GM12891 (cell line): ENCODE results near the gene FBXL3.

ENCODE experiments used
- PAX5 ChIP-seq: IDR thresholded peaks from 2 replicates; pipeline ENCODE4 v1.6.1; 2011; ENCODE audit warnings: low read length, moderate library complexity, mild to moderate bottlenecking; ENCODE audit not compliant: insufficient read depth, severe bottlenecking
- POLR2A ChIP-seq: IDR thresholded peaks from 2 replicates; pipeline ENCODE4 v1.6.1; 2011; ENCODE audit warnings: low read depth, low read length, control low read depth
- POLR2AphosphoS5 ChIP-seq: IDR thresholded peaks from 2 replicates; pipeline ENCODE4 v1.6.1; 2011; ENCODE audit warnings: low read depth, low read length, control low read depth
- SPI1 ChIP-seq: IDR thresholded peaks from 2 replicates; pipeline ENCODE4 v1.6.1; 2011; ENCODE audit warnings: low read depth, low read length, control low read depth

- TF ChIP-seq POLR2A (no peak), POLR2AphosphoS5 (no peak), SPI1 (no peak), PAX5 (peak; percentile 6)
Measured at GRCh38 chr13:76980075-76980718, 46.8 kb downstream of the FBXL3 start.
